ENCODE measurements around the gene NEUROD2.

NEUROD2 gene

DNA sequence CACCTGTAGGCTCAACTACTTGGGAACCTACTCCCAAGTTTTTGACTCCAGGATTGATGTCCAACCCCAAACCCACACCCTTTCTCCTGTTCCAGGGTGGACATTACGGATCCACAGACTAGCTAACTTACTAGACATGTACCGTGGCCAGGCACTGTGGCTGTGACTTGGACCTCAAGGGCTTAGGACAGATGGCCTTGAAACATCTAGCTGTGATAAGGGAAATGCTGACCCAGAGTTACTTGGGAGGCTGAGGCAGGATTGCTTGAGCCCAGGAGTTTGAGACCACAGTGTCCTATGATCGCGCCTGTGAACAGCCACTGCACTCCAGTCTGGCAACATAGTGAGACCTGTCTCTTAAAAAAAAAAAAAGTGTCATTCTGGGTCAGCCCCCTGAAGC, 33.4 kb upstream of the NEUROD2 start:
- TF ChIP-seq, protein P1, sequence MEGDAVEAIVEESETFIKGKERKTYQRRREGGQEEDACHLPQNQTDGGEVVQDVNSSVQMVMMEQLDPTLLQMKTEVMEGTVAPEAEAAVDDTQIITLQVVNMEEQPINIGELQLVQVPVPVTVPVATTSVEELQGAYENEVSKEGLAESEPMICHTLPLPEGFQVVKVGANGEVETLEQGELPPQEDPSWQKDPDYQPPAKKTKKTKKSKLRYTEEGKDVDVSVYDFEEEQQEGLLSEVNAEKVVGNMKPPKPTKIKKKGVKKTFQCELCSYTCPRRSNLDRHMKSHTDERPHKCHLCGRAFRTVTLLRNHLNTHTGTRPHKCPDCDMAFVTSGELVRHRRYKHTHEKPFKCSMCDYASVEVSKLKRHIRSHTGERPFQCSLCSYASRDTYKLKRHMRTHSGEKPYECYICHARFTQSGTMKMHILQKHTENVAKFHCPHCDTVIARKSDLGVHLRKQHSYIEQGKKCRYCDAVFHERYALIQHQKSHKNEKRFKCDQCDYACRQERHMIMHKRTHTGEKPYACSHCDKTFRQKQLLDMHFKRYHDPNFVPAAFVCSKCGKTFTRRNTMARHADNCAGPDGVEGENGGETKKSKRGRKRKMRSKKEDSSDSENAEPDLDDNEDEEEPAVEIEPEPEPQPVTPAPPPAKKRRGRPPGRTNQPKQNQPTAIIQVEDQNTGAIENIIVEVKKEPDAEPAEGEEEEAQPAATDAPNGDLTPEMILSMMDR (IDR thresholded peaks at IDR 0.05; ENCODE audit: borderline replicate concordance, control extremely low read depth, extremely low read depth, insufficient read depth, missing control alignments), result no peak
- DNase-seq (ENCODE audit: low spot score), result no peak
- in situ Hi-C loops (cut with MboI; ENCODE audit: low sequenced_read_pairs, unreplicated experiment), result no loop called here

DNA sequence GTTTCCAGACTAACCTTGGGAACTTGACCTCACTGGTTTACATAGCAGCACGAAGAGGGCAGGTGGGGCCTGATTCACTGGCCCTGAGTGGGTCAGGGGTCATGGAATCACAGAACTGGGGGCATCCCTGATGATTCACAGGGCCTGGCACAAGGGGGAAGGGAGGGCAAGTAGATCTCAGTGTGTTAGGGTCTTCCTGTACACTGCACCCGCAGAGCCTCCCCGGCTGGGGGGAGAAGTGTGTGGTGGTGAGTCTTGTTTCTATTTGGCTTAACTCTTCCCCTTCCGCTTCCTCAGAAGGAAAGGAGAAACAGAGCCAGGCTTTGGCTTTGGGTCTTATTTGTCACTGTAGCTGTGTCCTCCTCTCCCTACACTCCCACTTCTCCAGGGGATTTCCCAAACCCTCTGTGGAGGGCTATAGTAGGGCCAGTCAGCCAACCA, 32.9 kb upstream of the NEUROD2 start:
- in situ Hi-C loops (cut with MboI; ENCODE audit: low sequenced_read_pairs, unreplicated experiment), result no loop called here
- no peak for DNase-seq (ENCODE audit: low spot score)
- TF ChIP-seq, protein P1 (IDR thresholded peaks at IDR 0.05; ENCODE audit: borderline replicate concordance, control extremely low read depth, extremely low read depth, insufficient read depth, missing control alignments), result no peak

DNA sequence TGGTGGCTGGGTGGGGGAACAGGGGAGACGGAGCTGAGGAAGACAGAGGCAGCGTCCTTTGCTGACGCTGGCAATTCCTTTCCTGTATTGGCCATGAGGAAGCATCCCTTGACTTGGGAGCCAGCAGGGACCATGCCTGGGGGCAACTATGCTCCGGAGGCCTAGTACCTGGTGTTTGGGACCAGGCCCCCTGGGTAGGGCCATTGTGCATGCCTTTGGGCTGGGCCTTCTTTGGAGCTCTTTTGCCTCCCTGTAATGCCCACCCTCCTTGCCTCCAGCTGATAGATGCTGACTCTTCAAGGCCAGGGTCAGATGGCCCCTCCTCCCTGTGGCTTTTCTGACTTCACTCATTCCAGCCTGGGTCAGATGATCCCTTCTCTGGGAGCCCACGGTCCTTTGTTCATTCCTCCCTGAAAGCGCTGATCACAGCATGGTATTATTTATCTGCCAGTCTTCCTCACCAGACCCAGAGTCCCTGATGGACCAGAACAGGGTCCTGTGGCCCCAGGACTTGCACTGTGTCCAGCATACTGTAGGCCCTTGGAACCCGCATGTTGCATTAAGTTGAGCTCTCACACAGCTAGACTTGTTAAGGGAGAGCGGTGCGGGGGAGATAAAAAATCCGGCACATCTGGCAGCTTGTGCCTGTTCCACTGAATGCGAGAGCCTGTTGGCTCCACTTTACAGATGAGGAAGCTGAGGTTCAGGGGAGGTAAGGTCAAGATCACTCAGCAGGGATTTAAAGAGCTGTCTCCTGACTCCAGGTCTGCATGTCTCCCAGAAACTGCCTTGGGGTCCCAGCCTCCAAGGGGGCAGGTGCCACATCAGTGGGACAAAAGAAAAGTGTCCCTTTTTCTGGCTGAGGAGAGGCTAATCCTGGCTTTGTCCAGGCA, 32.1 kb upstream of the NEUROD2 start:
- TF ChIP-seq, protein P1 (IDR thresholded peaks at IDR 0.05; ENCODE audit: borderline replicate concordance, control extremely low read depth, extremely low read depth, insufficient read depth, missing control alignments), result no peak
- in situ Hi-C loops (cut with MboI; ENCODE audit: low sequenced_read_pairs, unreplicated experiment), result loop anchor here (10.0 kb wide), 1 partner anchor 105 kb away; no protein-coding TSS in a partner anchor

DNA sequence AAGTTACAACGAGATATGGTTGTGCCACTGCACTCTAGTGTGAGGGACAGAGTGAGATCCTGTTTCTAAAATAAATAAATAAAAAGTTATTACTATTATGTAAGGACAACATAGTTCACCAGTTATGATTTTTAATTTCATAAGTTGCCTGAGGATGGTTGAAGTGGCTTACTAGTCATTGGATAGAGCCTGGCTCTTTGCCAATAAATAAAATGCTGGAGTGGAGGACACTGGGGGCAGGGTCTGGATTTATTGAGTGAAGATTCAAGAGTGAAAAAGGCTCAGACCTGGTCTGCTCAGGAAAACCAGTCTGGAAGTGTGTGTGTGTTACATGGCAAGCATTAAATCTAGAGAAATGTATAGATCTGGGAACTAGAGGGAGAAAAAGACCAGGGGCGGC, 31.3 kb upstream of the NEUROD2 start:
- no peak for DNase-seq (ENCODE audit: low spot score)
- in situ Hi-C loops (cut with MboI; ENCODE audit: low sequenced_read_pairs, unreplicated experiment), result loop anchor here (10.0 kb wide), 1 partner anchor 106 kb away; no protein-coding TSS in a partner anchor
- TF ChIP-seq, protein P1 (IDR thresholded peaks at IDR 0.05; ENCODE audit: borderline replicate concordance, control extremely low read depth, extremely low read depth, insufficient read depth, missing control alignments), result no peak

More for the DNA sequence above, 32.1 kb upstream of the NEUROD2 start:
- no peak for DNase-seq (ENCODE audit: low spot score)

DNA sequence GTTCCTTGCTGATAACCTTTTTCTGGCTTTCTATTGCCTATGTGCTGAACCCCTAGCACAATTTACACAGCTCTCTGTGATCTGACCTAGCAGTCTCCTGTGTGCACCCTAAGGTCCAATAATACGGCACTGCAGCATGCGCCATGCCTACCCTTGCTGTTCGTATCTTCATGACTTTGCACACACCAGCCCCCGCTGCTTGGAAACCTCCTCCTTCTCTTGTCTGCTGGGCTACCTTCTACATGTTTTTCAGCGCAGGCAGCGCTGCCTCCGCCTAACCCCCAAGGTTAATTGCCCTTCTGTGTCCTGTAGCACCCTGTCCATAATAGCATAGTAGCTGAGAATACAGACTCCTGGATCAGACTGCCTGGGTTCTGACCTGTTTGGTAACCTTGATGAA, 30.6 kb upstream of the NEUROD2 start:
- in situ Hi-C loops (cut with MboI; ENCODE audit: low sequenced_read_pairs, unreplicated experiment), result loop anchor here (10.0 kb wide), 1 partner anchor 106 kb away; no protein-coding TSS in a partner anchor
- TF ChIP-seq, protein P1 (IDR thresholded peaks at IDR 0.05; ENCODE audit: borderline replicate concordance, control extremely low read depth, extremely low read depth, insufficient read depth, missing control alignments), result no peak
- no peak for DNase-seq (ENCODE audit: low spot score)

DNA sequence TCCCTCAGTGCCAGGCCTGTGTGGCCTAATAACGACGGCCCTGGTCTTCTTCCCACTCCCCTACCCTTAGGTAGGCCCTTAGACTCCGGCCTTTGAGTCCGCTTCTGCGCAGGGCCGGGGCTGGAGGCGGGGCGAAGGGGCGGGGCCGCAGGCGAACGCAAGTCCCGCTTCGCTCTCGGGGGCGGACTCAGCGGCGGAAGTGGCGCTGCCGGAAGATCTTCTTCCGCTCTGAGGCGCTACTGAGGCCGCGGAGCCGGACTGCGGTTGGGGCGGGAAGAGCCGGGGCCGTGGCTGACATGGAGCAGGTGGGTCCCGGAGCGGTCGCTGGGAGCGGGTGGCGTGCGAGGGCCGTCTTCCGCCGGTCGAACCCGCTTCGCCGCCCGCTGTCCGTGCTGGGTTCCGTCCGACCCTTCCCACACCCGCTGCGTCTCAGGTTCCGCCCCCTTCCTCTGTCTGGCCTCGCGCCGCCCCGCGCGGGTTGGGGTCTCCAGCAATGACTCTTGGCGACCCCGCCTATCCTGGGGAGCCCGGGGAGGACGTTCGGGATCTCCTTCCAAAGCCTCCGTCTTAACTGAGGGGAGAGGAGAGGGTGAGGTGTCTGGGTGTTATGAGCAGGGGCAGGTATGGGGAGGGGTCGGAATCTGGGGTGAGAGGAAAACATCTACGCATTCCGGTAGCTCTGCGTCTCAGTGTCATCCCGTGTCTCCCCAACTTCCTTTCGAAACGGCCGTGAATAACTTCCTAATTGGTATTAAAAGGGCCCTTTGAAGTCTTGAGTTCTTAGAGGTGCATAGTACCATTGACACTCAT, 29.4 kb upstream of the NEUROD2 start, which contains the start of gene STARD3:
TSS of gene STARD3 (plus strand) at position 218 of the 810 bp plus-strand sequence. CDS start 16,388 bp downstream, outside the sequence.
- in situ Hi-C loops (cut with MboI; ENCODE audit: low sequenced_read_pairs, unreplicated experiment), result loop anchor here (10.0 kb wide), 1 partner anchor 108 kb away; no protein-coding TSS in a partner anchor
- TF ChIP-seq, protein P1 (IDR thresholded peaks at IDR 0.05; ENCODE audit: borderline replicate concordance, control extremely low read depth, extremely low read depth, insufficient read depth, missing control alignments), result no peak
- peak; percentile 98 for DNase-seq (ENCODE audit: low spot score)
